Measurements from ENCODE around the gene ZDHHC19.

DNA sequence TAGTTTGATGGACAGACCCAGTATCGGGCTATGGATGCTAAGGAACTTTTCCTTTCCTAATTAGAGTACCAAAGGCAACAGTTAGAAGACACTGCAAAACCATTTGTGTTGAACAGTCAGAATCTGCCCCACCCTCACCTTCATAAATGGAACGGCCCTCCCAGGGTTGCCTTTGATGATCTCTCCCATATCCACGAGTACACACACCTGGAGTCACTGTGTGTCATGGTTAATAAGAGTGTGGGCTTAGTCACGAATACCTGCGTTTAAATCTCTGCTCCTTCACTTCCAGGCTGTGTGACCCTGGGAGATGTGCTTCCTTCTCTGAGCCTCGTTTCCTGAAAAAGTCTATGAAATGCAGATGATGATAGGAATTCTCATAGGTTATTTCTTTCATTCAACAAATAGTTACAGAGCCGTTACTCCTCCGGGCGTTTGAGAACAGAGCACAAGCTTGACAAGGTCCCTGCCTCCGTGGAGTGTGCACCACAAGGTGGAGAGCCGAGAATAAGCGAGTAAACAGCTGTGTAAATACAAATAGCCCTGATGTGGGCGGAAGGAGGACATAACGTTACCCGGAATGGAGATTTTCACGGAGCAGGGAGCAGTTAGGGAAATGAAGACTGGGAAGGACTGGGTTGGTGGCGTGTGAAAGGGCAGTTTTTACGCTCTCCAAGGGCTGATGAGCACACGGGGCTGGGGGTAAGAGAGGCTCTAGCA lies 11.8 kb upstream of the ZDHHC19 start:
- TF ChIP-seq, protein P1, sequence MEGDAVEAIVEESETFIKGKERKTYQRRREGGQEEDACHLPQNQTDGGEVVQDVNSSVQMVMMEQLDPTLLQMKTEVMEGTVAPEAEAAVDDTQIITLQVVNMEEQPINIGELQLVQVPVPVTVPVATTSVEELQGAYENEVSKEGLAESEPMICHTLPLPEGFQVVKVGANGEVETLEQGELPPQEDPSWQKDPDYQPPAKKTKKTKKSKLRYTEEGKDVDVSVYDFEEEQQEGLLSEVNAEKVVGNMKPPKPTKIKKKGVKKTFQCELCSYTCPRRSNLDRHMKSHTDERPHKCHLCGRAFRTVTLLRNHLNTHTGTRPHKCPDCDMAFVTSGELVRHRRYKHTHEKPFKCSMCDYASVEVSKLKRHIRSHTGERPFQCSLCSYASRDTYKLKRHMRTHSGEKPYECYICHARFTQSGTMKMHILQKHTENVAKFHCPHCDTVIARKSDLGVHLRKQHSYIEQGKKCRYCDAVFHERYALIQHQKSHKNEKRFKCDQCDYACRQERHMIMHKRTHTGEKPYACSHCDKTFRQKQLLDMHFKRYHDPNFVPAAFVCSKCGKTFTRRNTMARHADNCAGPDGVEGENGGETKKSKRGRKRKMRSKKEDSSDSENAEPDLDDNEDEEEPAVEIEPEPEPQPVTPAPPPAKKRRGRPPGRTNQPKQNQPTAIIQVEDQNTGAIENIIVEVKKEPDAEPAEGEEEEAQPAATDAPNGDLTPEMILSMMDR (IDR thresholded peaks at IDR 0.05; ENCODE audit: poor library complexity) = no peak
- no peak for TF ChIP-seq EZH2phosphoT487 (IDR thresholded peaks at IDR 0.05; ENCODE audit: low read depth, severe bottlenecking, unreplicated experiment)
- TF ChIP-seq EZH2 (IDR thresholded peaks at IDR 0.05; ENCODE audit: borderline replicate concordance) = no peak
